ENCODE measurements around the gene FGGY. TPM values are rescaled to one million over a fixed set of nuclear protein-coding genes. Genes with fewer than 3 reads are reported as not detected.

Gene FGGY
- total RNA-seq, 1 donor from 2014 or later: 18.2 TPM

GRCh38 chr1:59541161-59541560 is 244.3 kb downstream of the FGGY start:
- H3K4me3 Mint-ChIP-seq (ENCODE audit: low read depth): no peak overlapping the region
- no peaks in the 10 kb centered on the region for H3K9me3 Mint-ChIP-seq (ENCODE audit: low read depth)
- peaks cover 33% of the 10 kb centered on the region for H3K4me1 Mint-ChIP-seq (ENCODE audit: low read depth)
- no peaks in the 10 kb centered on the region for H3K36me3 Mint-ChIP-seq (ENCODE audit: insufficient read depth)
- no peaks in the 10 kb centered on the region for H3K27me3 Mint-ChIP-seq
- DNase-seq (ENCODE audit: low spot score, unreplicated experiment): no peak
- TF ChIP-seq CTCF (IDR thresholded peaks at IDR 0.05; ENCODE audit: unreplicated experiment): no peak
- H3K27ac Mint-ChIP-seq: no peak overlapping the region

GRCh38 chr1:59541891-59542290 is 245.0 kb downstream of the FGGY start:
- TF ChIP-seq CTCF (IDR thresholded peaks at IDR 0.05; ENCODE audit: unreplicated experiment): no peak
- H3K4me3 Mint-ChIP-seq (ENCODE audit: low read depth): no peak overlapping the region
- no peaks in the 10 kb centered on the region for H3K9me3 Mint-ChIP-seq (ENCODE audit: low read depth)
- H3K4me1 Mint-ChIP-seq (ENCODE audit: low read depth): peaks cover 33% of the 10 kb centered on the region
- DNase-seq (ENCODE audit: low spot score, unreplicated experiment): no peak
- peak overlapping the region; percentile 58 for H3K27ac Mint-ChIP-seq
- no peaks in the 10 kb centered on the region for H3K36me3 Mint-ChIP-seq (ENCODE audit: insufficient read depth)
- H3K27me3 Mint-ChIP-seq: no peaks in the 10 kb centered on the region

GRCh38 chr1:59543211-59543668 is 246.3 kb downstream of the FGGY start:
- Mint-ChIP-seq H3K36me3 (ENCODE audit: insufficient read depth) (no peaks in the 10 kb centered on the region), H3K27me3 (no peaks in the 10 kb centered on the region), H3K27ac (peak overlapping the region; percentile 94), H3K9me3 (ENCODE audit: low read depth) (no peaks in the 10 kb centered on the region), H3K4me1 (ENCODE audit: low read depth) (peaks cover 33% of the 10 kb centered on the region), H3K4me3 (ENCODE audit: low read depth) (peak overlapping the region; percentile 16)
- no peak for DNase-seq (ENCODE audit: low spot score, unreplicated experiment)
- no peak for TF ChIP-seq CTCF (IDR thresholded peaks at IDR 0.05; ENCODE audit: unreplicated experiment)

- no peak for TF ChIP-seq CTCF (IDR thresholded peaks at IDR 0.05; ENCODE audit: unreplicated experiment)
- H3K4me1 Mint-ChIP-seq (ENCODE audit: low read depth): peaks cover 33% of the 10 kb centered on the region
- peak overlapping the region; percentile 50 for H3K27ac Mint-ChIP-seq
- H3K36me3 Mint-ChIP-seq (ENCODE audit: insufficient read depth): no peaks in the 10 kb centered on the region
- no peak overlapping the region for H3K4me3 Mint-ChIP-seq (ENCODE audit: low read depth)
- DNase-seq (ENCODE audit: low spot score, unreplicated experiment): no peak
- H3K27me3 Mint-ChIP-seq: no peaks in the 10 kb centered on the region
- H3K9me3 Mint-ChIP-seq (ENCODE audit: low read depth): no peaks in the 10 kb centered on the region
These were observed 247.9 kb downstream of the FGGY start for GRCh38 chr1:59544615-59545293.

GRCh38 chr1:59545830-59546229 is 248.9 kb downstream of the FGGY start:
- no peak for TF ChIP-seq CTCF (IDR thresholded peaks at IDR 0.05; ENCODE audit: unreplicated experiment)
- Mint-ChIP-seq H3K27ac (no peak overlapping the region), H3K9me3 (ENCODE audit: low read depth) (no peaks in the 10 kb centered on the region), H3K4me3 (ENCODE audit: low read depth) (no peak overlapping the region), H3K27me3 (no peaks in the 10 kb centered on the region), H3K36me3 (ENCODE audit: insufficient read depth) (no peaks in the 10 kb centered on the region), H3K4me1 (ENCODE audit: low read depth) (peaks cover 33% of the 10 kb centered on the region)
- DNase-seq (ENCODE audit: low spot score, unreplicated experiment): no peak
